ENCODE results near the gene HJV.

The HJV gene

DNA sequence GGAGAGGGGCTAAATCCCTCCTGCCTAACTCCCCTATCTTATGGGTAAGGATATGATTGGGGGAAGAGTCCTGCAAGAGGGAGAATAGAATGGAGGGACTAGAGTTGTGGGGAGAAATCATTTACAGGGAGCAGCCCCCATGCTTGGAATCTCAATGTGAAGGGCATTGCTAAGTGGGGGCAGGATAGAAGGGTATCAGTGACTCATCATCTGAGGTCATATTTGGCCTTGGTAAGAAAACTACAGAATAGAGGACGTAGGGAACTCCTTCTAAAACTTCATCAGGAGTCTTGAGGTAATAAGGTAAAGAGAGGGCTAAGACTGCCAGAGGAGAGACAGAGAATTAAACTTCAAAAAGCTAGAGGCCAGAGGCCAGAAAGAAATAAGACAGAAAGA, 487 bp downstream of the HJV start:
- DNase-seq (ENCODE audit: low read depth in 2 of 2), result no peak

- DNase-seq (ENCODE audit: low read depth in 2 of 2), result no peak
These were observed 1.2 kb downstream of the HJV start for GRCh38 chr1:146020058-146021049.

DNA sequence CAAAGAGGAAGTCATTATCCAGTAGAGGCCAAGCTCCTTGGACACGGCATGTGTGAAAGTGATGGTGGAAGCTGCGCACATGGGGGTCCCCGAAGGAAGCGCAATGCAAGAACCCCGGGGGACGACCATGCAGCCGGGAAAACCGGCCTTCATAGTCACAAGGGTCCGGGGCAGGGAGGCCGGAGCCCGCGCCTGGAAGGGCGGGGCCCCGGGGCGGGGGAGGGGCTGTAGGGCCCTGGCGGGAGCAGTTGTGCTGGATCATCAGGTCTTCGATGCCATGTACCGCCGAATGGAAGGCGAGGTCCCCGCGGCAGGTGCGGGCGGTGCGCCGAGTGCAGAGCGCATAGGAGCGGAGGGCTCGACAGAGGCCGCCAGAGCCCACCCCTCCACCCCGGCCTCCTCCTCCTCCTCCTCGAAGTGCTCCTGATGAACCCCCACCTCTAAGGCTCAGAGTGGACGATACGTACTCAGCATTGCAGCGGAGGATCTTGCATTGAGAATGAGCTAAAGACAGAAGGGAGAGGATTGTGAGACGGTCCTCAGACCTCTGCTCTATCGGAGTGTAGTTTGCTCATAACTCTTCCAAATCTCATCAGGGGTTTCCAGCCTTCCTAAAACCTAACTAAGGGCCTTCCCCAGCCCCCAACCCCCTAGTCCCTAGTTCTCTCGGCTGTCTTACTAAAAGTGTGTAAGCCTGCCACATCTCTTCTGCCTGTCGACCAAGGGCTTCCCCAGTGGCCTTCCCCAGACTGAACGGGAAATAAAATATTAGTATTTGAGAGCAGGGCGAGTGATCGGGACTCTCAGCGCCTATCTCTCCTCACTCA, 2.1 kb downstream of the HJV start:
- DNase-seq (ENCODE audit: low read depth in 2 of 2), result no peak

DNA sequence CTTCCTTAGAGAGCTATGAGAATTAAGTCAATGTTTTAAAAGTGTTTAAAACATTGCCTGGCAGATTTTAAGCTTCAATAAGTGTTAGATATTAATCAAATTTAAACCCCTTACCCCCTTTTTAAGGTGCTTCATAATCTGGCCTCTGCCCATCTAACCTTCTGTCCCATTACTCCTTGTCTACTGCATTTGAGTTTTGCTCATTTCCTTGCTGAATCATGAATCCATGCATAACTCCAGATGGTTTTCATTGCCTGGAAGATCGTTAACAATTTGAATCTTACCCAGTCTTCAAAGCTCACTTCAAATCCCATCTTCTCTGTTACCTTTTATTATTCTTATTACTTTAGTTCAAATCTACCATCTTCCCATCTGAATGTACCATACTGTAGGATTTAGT, 4.6 kb downstream of the HJV start:
- no peak for DNase-seq (ENCODE audit: low read depth in 2 of 2)

- no peak for DNase-seq (ENCODE audit: low read depth in 2 of 2)
These were observed 8.0 kb downstream of the HJV start for GRCh38 chr1:146013559-146013922.

DNA sequence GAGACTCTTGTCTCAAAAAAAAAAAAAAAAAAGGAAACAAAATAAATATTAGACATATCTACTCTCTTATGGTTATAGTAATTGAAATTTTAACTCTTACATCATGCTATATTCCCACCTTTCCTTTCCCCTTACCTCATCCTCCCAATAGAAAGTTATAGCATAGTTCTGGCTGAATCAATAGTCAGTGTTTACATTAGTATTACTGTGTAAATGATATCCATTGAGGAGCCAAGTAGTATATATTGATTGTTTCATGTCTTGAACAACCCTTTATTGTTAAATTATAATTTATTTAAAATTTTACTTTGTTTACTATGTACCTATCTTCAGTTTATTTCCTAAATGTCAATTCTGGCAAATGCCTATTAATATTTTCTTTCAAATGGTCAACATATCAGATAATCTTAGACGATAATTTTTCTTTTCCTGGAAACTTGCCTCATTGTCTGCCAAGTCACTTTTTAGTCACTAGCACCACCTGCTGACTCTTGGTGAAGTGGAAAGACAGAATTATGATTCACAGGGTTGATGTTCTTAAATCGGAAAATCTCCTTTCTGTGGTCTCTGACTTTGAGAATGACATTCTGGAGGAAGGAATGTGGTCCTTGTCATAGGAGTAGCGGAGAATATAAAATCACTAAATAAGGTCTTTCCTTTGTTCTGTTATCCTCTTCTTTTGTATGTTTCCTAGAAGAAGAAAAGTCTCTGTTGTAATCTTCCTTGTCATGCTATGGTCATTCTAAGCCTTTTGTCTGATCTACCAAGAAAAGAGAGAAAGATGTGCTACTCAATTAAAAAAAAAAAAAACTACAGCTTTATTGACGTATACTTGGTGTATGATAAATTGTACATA, 8.6 kb downstream of the HJV start:
- DNase-seq (ENCODE audit: low read depth in 2 of 2), result peak in 1 of 2 donors; percentile 23

GRCh38 chr1:146010126-146010738, 11.3 kb downstream of the HJV start:
- DNase-seq (ENCODE audit: low read depth in 2 of 2), result no peak

DNA sequence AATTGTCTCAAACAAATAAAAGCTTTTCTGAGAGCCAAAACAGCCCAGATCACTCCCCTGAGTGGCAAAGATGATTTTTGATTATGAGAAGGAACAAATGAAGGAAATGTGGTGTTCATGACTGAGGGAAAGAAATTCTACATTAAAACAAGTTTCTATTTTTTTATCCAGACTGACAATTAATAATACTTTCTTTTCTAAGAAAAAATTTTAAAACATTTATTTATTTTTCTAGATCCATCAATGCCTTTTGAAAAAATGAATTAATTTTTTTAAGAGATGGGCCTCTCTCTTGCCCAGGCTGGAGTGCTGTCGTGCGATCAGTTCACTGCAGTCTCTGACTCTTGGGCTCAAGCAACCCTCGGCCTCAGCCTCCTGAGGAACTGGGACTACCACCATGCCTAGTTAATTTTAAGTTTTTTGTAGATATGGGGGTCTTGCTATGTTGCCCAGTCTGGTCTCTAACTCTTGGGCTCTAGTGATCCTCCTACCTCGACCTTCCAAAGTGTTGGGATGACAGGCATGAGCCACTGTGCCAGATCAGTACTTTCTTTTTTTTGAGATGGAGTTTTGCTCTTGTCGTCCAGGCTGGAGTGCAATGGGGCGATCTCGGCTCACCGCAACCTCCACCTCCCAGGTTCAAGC, 13.9 kb downstream of the HJV start:
- DNase-seq (ENCODE audit: low read depth in 2 of 2), result no peak

DNA sequence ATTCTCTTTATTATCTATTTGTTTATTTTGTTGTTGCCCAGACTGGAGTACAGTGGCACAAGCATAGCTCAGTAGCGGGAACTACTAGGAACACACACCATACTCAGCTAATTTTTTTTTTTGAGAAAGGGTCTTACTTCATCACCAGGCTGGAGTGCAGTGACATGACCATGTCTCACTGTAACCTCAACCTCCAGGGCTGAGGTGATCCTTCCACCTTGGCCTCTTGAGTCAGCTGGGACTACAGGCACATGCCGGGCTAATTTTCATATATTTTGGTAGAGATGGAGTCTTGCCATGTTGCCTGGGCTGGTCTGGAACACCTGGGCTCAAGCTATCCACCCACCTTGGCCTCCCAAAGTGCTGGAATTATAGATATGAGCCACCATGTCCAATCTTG, 19.8 kb downstream of the HJV start:
- no peak for DNase-seq (ENCODE audit: low read depth in 2 of 2)

DNA sequence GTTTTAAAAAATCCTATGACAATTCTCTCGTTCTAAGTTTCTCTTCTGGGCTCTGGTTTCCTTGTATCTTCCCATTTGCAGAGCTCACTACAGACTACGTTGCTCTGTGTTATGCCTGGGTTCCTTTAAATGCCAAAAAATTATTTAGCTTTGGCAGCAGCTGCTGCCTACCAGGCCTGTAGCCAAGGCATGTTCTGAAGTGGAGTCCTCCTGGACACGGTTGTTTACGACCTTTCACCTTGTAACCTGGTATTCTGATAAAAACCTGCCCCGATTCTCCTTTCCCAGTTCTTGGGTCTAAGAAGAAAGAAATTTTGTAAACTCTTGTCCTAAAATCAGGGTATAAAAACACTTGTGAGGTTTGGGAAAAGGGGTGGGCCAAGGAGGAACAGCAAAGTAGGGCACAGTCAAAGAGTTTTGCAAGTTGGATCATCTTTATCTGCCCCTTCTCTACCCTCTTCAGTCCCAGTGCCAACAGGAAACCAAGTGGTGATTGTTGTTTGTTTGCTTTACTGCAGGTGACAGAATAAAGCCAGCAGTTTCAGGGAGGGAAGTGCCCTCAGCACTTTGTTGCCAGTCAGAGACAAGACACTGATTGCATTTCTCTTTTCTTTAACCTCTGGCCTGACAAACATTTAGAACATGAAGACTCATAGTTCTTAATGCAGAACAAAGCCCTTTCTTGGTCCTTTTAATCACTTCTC, 22.1 kb downstream of the HJV start:
- no peak for DNase-seq (ENCODE audit: low read depth in 2 of 2)

DNA sequence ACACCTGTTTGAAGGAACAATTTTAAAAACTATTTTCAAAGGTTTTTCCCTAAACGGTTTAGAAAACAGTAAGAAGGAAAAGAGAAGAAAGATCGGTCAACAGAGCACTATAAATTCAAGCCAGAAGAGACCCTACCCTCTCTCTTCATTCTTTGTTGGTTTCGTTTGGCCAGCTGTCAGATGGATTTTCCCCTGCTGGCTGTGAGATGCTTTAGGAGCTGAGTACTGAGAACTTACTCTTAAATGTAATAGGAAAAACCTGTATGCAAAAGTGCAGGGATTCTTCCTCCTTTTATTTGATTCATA, 23.9 kb downstream of the HJV start:
- DNase-seq (ENCODE audit: low read depth in 2 of 2), result no peak

DNA sequence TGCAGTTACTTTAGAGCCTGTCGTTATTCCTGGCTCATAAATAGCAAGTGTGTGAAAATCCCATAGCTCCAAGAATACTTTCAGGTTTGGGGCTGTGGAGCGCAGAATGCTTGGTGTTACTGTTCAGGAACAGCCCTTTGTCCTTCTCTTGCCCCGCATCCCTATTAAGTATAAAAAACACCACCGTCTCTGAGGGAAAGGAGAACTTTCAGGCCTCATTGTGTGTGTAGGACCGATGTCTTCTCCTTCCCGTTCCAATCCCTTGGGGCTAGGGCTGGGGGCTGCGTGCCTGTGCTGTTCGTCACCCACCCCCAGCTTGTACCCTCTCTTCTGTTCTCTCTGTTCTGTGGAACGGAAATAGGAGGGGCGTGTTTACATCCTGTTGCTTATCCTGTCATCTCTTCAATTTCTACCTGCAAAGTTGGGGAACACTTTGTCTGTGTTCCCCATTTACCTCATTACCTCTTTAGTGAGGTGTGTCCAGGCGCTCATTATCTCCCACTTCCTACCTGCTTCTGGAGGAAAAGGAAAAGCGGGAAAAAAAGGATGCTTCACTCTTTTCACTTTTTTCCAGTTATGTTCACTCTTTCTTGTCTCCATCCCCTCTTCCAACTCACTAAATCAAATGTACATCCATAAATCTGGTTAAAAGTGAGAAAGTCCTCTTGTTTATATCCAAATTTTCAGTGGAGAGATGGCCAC, 24.4 kb downstream of the HJV start:
- peak; percentile 24 to 28 for DNase-seq (ENCODE audit: low read depth in 2 of 2)

GRCh38 chr1:145996433-145997015, 25.0 kb downstream of the HJV start, which contains the start of gene TXNIP:
Gene TXNIP (minus strand): TSS chr1:145996579. CDS start chr1:145996266, 313 bp downstream.
- peak; percentile 78 to 81 for DNase-seq (ENCODE audit: low read depth in 2 of 2)

- no peak for DNase-seq (ENCODE audit: low read depth in 2 of 2)
These were observed 25.5 kb downstream of the HJV start for GRCh38 chr1:145995964-145996432.

DNA sequence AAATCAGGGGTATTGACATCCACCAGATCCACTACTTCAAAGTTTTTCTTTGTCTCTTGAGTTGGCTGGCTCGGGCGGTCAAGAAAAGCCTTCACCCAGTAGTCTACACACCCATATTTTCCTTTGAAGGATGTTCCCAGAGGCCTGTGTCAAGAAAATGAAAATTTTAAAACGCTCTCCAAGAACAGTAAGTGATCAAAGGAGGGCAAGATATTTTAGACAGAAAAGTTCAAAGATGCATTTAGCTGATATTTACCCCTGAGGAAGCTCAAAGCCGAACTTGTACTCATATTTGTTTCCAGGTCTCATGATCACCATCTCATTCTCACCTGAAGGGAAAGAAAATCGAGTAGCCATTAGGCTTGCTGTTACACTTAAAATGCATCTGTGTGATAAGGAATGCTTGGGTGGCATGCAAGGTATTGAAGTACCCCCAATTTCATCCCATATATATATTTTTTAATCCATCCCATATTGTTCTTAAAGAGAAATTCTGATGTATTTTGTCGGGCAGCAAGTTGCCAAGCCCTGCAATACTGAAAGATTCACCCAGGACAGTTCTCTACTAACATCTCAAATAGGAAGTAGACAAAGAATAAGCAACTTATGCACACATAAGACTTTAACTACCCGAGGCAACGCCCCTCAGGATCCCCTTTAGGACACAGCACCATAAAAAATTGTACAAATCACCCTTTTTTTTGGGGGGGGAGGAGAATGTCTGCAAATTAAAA, 26.2 kb downstream of the HJV start:
- no peak for DNase-seq (ENCODE audit: low read depth in 2 of 2)

DNA sequence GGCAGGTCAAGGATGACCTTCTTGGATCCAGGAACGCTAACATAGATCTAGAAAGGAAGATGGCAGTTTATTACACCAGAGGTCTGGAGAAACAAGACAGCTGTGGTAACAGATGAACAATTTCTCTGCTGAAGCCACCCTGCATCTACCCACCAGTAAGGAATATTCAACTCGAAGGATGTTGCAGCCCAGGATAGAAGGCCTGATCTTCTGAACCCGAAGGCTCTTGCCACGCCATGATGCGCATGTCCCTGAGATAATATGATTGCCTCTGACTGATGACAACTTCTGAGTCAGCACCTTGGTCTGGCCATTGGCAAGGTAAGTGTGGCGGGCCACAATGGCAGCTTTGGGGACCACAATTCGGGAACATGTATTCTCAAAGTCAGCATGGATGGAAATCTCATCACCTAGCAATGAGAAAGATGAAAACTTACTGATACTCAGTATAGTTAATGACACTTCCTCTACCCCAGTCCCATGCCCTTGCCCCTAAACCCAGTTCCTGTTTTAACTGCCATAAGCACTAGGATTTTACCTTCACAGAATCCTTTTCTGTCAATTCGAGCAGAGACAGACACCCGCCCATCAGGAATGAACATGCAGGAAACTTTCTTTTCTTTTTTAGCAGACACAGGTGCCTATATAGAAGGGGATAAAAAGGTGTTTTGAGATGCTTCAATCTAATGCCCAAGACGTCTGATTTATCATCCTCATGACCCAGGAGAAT, 27.0 kb downstream of the HJV start:
- no peak for DNase-seq (ENCODE audit: low read depth in 2 of 2)

DNA sequence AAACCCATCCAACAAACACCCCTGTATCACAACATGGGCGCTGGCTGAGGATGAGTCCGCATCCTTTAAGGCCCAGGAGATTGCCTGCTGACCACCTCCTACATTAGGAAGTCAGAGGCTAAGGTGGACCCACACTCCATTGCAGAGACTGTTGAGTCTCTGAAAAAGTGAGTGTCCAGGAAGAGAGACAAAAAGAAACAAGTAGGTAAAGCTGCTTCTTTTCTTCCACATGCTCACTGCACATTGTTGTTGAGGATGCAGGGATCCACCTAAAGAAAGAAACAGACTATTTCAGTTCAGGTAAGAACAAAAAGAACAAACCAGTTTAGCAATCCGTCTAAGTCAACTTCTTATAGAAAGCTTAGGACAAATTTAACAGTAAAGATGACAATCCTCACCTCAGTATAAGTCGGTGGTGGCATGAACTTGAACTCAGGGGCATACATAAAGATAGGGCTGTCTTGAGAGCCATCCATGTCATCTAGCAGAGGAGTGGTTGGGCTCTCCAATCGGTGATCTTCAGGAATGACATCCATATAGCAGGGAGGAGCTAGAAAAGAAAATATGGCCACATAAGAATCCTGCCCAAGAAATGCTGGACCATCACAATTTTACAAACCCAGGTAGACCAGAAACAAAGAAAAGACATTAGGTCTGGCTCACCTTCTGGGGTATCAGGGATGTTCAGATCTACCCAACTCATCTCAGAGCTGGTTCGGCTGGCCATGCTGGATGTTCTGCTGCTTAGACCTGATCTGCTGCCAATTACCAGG, 27.7 kb downstream of the HJV start:
- no peak for DNase-seq (ENCODE audit: low read depth in 2 of 2)

All from stimulated activated CD4-positive, alpha-beta T cell treated with anti-CD3 and anti-CD28 coated beads, Interleukin-1b, Interleukin-23, amount 100 ng/mL, for 1 hour (primary cell).